H9 (cell line): Measurements from ENCODE around the gene PLK2. TPM values are rescaled to one million over a fixed set of nuclear protein-coding genes. Genes with fewer than 3 reads are reported as not detected.

Experiments
- DNase-seq: peaks from one replicate; pipeline ENCODE4 v3.0.0-alpha.2; 2017
- H2AFZ ChIP-seq: one replicate; pipeline ENCODE4 v1.6.1; 2013; ENCODE audit warnings: mild to moderate bottlenecking, low read length, control low read depth, moderate library complexity
- H2AK5ac ChIP-seq: 2 replicates; pipeline ENCODE4 v1.6.1; 2013; ENCODE audit warnings: low read length, control low read depth, mixed read lengths; ENCODE audit not compliant: insufficient read length
- H2BK120ac ChIP-seq: one replicate; pipeline ENCODE4 v1.6.1; 2013; ENCODE audit warnings: low read depth, mild to moderate bottlenecking, low read length, control low read depth, inconsistent platforms; ENCODE audit not compliant: poor library complexity, severe bottlenecking
- H2BK12ac ChIP-seq: 2 replicates; pipeline ENCODE4 v1.6.1; 2013; ENCODE audit warnings: low read length, control low read depth, mixed read lengths, low read depth; ENCODE audit not compliant: insufficient read length
- H2BK15ac ChIP-seq: 2 replicates; pipeline ENCODE4 v1.6.1; 2013; ENCODE audit warnings: low read depth, low read length, control low read depth
- H2BK20ac ChIP-seq: one replicate; pipeline ENCODE4 v1.6.1; 2013; ENCODE audit warnings: low read depth, mild to moderate bottlenecking, low read length, control low read depth, inconsistent platforms; ENCODE audit not compliant: poor library complexity, severe bottlenecking
- H2BK5ac ChIP-seq: 2 replicates; pipeline ENCODE4 v1.6.1; 2013; ENCODE audit warnings: low read length, control low read depth, mixed read lengths; ENCODE audit not compliant: insufficient read length
- H3K14ac ChIP-seq: 2 replicates; pipeline ENCODE4 v1.6.1; 2013; ENCODE audit warnings: low read length, control low read depth; ENCODE audit not compliant: insufficient read depth
- H3K18ac ChIP-seq: 2 replicates; pipeline ENCODE4 v1.6.1; 2013; ENCODE audit warnings: low read depth, mild to moderate bottlenecking, mixed read lengths, low read length, control low read depth; ENCODE audit not compliant: insufficient read length
- H3K23ac ChIP-seq: 2 replicates; pipeline ENCODE4 v1.6.1; 2013; ENCODE audit warnings: low read length, control low read depth, mixed read lengths, low read depth; ENCODE audit not compliant: insufficient read length
- H3K23me2 ChIP-seq: 2 replicates; pipeline ENCODE4 v1.6.1; 2013; ENCODE audit warnings: low read depth, mild to moderate bottlenecking, mixed read lengths, low read length, control low read depth; ENCODE audit not compliant: insufficient read length, poor library complexity, severe bottlenecking
- H3K27ac ChIP-seq: 2 replicates; pipeline ENCODE4 v1.5.1; 2013; ENCODE audit warnings: low read length, control low read depth, mixed read lengths, low read depth; ENCODE audit not compliant: insufficient read length
- H3K27me3 ChIP-seq: 2 replicates; pipeline ENCODE4 v1.6.1; 2013; ENCODE audit warnings: low read length, control low read depth, inconsistent platforms; ENCODE audit not compliant: insufficient read depth
- H3K4ac ChIP-seq: 2 replicates; pipeline ENCODE4 v1.6.1; 2013; ENCODE audit warnings: low read depth, mild to moderate bottlenecking, control low read depth, inconsistent platforms, low read length, moderate library complexity
- H3K4me1 ChIP-seq: 2 replicates; pipeline ENCODE4 v1.6.1; 2013; ENCODE audit warnings: low read length, control low read depth, inconsistent platforms; ENCODE audit not compliant: insufficient read depth
- H3K4me2 ChIP-seq: 2 replicates; pipeline ENCODE4 v1.6.1; 2013; ENCODE audit warnings: low read length, control low read depth, mixed read lengths; ENCODE audit not compliant: insufficient read length, insufficient read depth
- H3K56ac ChIP-seq: 2 replicates; pipeline ENCODE4 v1.6.1; 2013; ENCODE audit warnings: low read depth, mild to moderate bottlenecking, mixed read lengths, low read length, control low read depth; ENCODE audit not compliant: insufficient read length
- H3K79me1 ChIP-seq: 2 replicates; pipeline ENCODE4 v1.6.1; 2013; ENCODE audit warnings: low read depth, mild to moderate bottlenecking, moderate library complexity, low read length, control low read depth, inconsistent platforms; ENCODE audit not compliant: insufficient read depth, poor library complexity, severe bottlenecking
- H3K79me2 ChIP-seq: 2 replicates; pipeline ENCODE4 v1.6.1; 2013; ENCODE audit warnings: low read length, control low read depth, inconsistent platforms; ENCODE audit not compliant: insufficient read depth
- H3K9ac ChIP-seq: 2 replicates; pipeline ENCODE4 v1.6.1; 2013; ENCODE audit warnings: low read length, control low read depth, mixed read lengths; ENCODE audit not compliant: insufficient read length; ENCODE audit errors: extremely low read depth
- H3K9me3 ChIP-seq: one replicate; pipeline ENCODE4 v1.6.1; 2013; ENCODE audit warnings: low read depth, low read length, inconsistent platforms; ENCODE audit not compliant: control insufficient read depth
- H3T11ph ChIP-seq: one replicate; pipeline ENCODE4 v1.6.1; 2013; ENCODE audit warnings: mild to moderate bottlenecking, low read length, control low read depth, inconsistent platforms
- H4K20me1 ChIP-seq: one replicate; pipeline ENCODE4 v1.6.1; 2013; ENCODE audit not compliant: control insufficient read depth, insufficient read length, insufficient read depth
- H4K5ac ChIP-seq: 2 replicates; pipeline ENCODE4 v1.6.1; 2013; ENCODE audit warnings: low read depth, mild to moderate bottlenecking, mixed read lengths, low read length, control low read depth; ENCODE audit not compliant: insufficient read length
- H4K8ac ChIP-seq: replicated peaks from 2 replicates; pipeline ENCODE4 v1.6.1; 2013; ENCODE audit warnings: low read length, control low read depth, mixed read lengths, low read depth; ENCODE audit not compliant: insufficient read length
- H4K91ac ChIP-seq: 2 replicates; pipeline ENCODE4 v1.6.1; 2013; ENCODE audit warnings: low read depth, mild to moderate bottlenecking, moderate library complexity, mixed read lengths, low read length, control low read depth; ENCODE audit not compliant: insufficient read length
- H3K27ac Mint-ChIP-seq, 3 experiments: 2 replicates in 2 of 3; 3 replicates in 1 of 3; pipeline ENCODE4 v1.8.0; 2020 to 2021; ENCODE audit warnings: mixed read lengths in 3 of 3, mild to moderate bottlenecking in 1 of 3, moderate library complexity in 1 of 3
- H3K27me3 Mint-ChIP-seq: 2 replicates; pipeline ENCODE4 v1.8.0; 2021; ENCODE audit warnings: low read depth, mild to moderate bottlenecking, moderate library complexity, mixed read lengths
- H3K36me3 Mint-ChIP-seq, 3 experiments: 2 replicates in 2 of 3; 3 replicates in 1 of 3; pipeline ENCODE4 v1.8.0; 2020 to 2021; ENCODE audit warnings: low read depth in 3 of 3, mixed read lengths in 3 of 3; ENCODE audit not compliant: insufficient read depth in 1 of 3
- H3K4me1 Mint-ChIP-seq, 2 experiments: 2 replicates each; pipeline ENCODE4 v1.8.0; 2020; ENCODE audit warnings: mixed read lengths in 2 of 2
- H3K4me3 Mint-ChIP-seq, 2 experiments: 2 replicates in 1 of 2; 3 replicates in 1 of 2; pipeline ENCODE4 v1.8.0; 2020 to 2021; ENCODE audit warnings: mild to moderate bottlenecking in 2 of 2, mixed read lengths in 2 of 2, moderate library complexity in 1 of 2
- H3K9me3 Mint-ChIP-seq, 2 experiments: 2 replicates in 1 of 2; 3 replicates in 1 of 2; pipeline ENCODE4 v1.8.0; 2020; ENCODE audit warnings: mild to moderate bottlenecking in 2 of 2, mixed read lengths in 2 of 2, moderate library complexity in 1 of 2
- CTCF ChIP-seq: fragments of 200-600 bp; sonication (generic); conservative IDR thresholded peaks from 3 replicates; pipeline ENCODE4 v1.8.0; 2021; ENCODE audit warnings: antibody characterized with exemption, mild to moderate bottlenecking
- WGBS: extraction: QIAGEN DNeasy Blood & Tissue Kit; methylation state at CpG from one replicate; pipeline ENCODE4 v1.1.7; 2013; ENCODE audit warnings: missing lambda C conversion rate, low lambda C conversion rate, mixed read lengths; ENCODE audit not compliant: insufficient read length; ENCODE audit errors: extremely low coverage; 5-methylcytosine and 5-hydroxymethylcytosine counted together
- total RNA-seq: library from RNA; stranded (reverse); gene quantifications from 2 replicates; pipeline ENCODE4 v1.2.1, GENCODE V29; 2021

PLK2 gene
- total RNA-seq, 1 experiment from 2014 or later: 26.2 TPM

GRCh38 chr5:58505502-58505901 lies 45.6 kb upstream of the PLK2 start:
- no peak overlapping the region for H3K56ac ChIP-seq

More at GRCh38 chr5:58505502-58505901, 45.6 kb upstream of the PLK2 start:
- Histone ChIP-seq H3K18ac (no peak overlapping the region), H3K9ac (no peak overlapping the region), H3K23me2 (no peaks in the 10 kb centered on the region), H3K79me2 (no peaks in the 10 kb centered on the region), H3K4ac (no peak overlapping the region), H2AFZ (no peak overlapping the region), H3K9me3 (no peaks in the 10 kb centered on the region), H2AK5ac (no peak overlapping the region), H2BK20ac (no peak overlapping the region), H3K27ac (no peak overlapping the region), H4K8ac (no peak overlapping the region), H3K4me1 (no peaks in the 10 kb centered on the region; the same call in 1 of the 2 replicates), H3K79me1 (no peaks in the 10 kb centered on the region), H3T11ph (no peak overlapping the region), H3K14ac (no peak overlapping the region), H2BK5ac (no peak overlapping the region), H2BK15ac (no peak overlapping the region), H4K91ac (no peak overlapping the region), H3K23ac (no peak overlapping the region), H4K5ac (no peak overlapping the region), H2BK120ac (no peak overlapping the region), H3K4me2 (no peak overlapping the region), H2BK12ac (no peak overlapping the region), H4K20me1 (no peaks in the 10 kb centered on the region), H3K27me3 (no peaks in the 10 kb centered on the region)
- H3K4me3 Mint-ChIP-seq: no peak overlapping the region
- DNase-seq: no peak
- WGBS: no CpG with 5 or more reads among the region's 3 CpGs
- no peaks in the 10 kb centered on the region for H3K27me3 Mint-ChIP-seq
- no peak overlapping the region for H3K27ac Mint-ChIP-seq
- H3K4me1 Mint-ChIP-seq: peaks cover 16 to 24% of the 10 kb centered on the region in 2 experiments
- TF ChIP-seq CTCF: no peak
- no peaks in the 10 kb centered on the region for H3K9me3 Mint-ChIP-seq
- H3K36me3 Mint-ChIP-seq: no peaks in the 10 kb centered on the region
